Caco-2 (cell line): ENCODE results near the gene PIM1. TPM values are rescaled to one million over a fixed set of nuclear protein-coding genes. Genes with fewer than 3 reads are reported as not detected.

Experiments used
- BruUV-seq: library from RNA; stranded (reverse); fragments of 400-500 nt; replicated peaks from 2 replicates; lab custom pipeline; 2021; lab: Mats Ljungman, UMichigan
- CTCF ChIA-PET: fragments of 300-600 bp; sonication (Branson Sonifier 250); formaldehyde crosslinking; loops from one replicate; lab custom pipeline; 2022; ENCODE audit warnings: antibody characterized with exemption; lab: Charles Lee
- POLR2A ChIA-PET: fragments of 300-600 bp; sonication (Branson Sonifier 250); formaldehyde crosslinking; loops from one replicate; lab custom pipeline; 2022; ENCODE audit warnings: antibody characterized with exemption; lab: Charles Lee
- DNase-seq, 2 experiments: peaks; one replicate each; pipeline versions ENCODE4 v3.0.0 to v3.0.0-alpha.2; 2020 to 2022
- H3K27me3 ChIP-seq: replicated peaks from 2 replicates; pipeline ENCODE4 v1.6.0; 2011; ENCODE audit warnings: low read length; ENCODE audit not compliant: control insufficient read depth, insufficient read depth
- H3K36me3 ChIP-seq: 2 replicates; pipeline ENCODE4 v1.5.1; 2011; ENCODE audit warnings: low read length; ENCODE audit not compliant: control insufficient read depth, insufficient read depth
- H3K4me1 ChIP-seq: fragments of 250-450 bp; sonication (Bioruptor Pico); 2 replicates; pipeline ENCODE4 v1.5.1; 2020; ENCODE audit warnings: mild to moderate bottlenecking
- H3K4me3 ChIP-seq: 2 replicates; pipeline ENCODE4 v1.5.1; 2011; ENCODE audit warnings: low read depth, mild to moderate bottlenecking, control low read depth, low read length
- H3K9me3 ChIP-seq: fragments of 250-450 bp; sonication (Bioruptor Pico); 2 replicates; pipeline ENCODE4 v1.5.1; 2020; ENCODE audit warnings: mild to moderate bottlenecking, moderate library complexity
- H3K27ac Mint-ChIP-seq: one replicate; pipeline ENCODE4 v1.8.0; 2022; ENCODE audit warnings: mixed read lengths; ENCODE audit not compliant: unreplicated experiment
- H3K27me3 Mint-ChIP-seq: one replicate; pipeline ENCODE4 v1.8.0; 2022; ENCODE audit warnings: mixed read lengths; ENCODE audit not compliant: insufficient read depth, unreplicated experiment
- H3K36me3 Mint-ChIP-seq: one replicate; pipeline ENCODE4 v1.8.0; 2022; ENCODE audit warnings: mild to moderate bottlenecking, mixed read lengths; ENCODE audit not compliant: insufficient read depth, unreplicated experiment
- H3K4me1 Mint-ChIP-seq: one replicate; pipeline ENCODE4 v1.8.0; 2022; ENCODE audit warnings: low read depth, mixed read lengths; ENCODE audit not compliant: unreplicated experiment
- H3K4me3 Mint-ChIP-seq: one replicate; pipeline ENCODE4 v1.8.0; 2022; ENCODE audit warnings: mild to moderate bottlenecking, moderate library complexity, mixed read lengths; ENCODE audit not compliant: unreplicated experiment
- H3K9me3 Mint-ChIP-seq: one replicate; pipeline ENCODE4 v1.8.0; 2022; ENCODE audit warnings: mixed read lengths; ENCODE audit not compliant: unreplicated experiment
- CTCF ChIP-seq, 2 experiments: fragments of 200-600 bp in 1 of 2; IDR thresholded peaks; 1 replicate in 1 of 2; 2 replicates in 1 of 2; pipeline versions ENCODE4 v1.5.1 to v1.8.0; 2011 to 2022; ENCODE audit warnings: antibody characterized with exemption in 1 of 2, control low read depth in 1 of 2, inconsistent platforms in 1 of 2, low read depth in 1 of 2, low read length in 1 of 2, mild to moderate bottlenecking in 1 of 2, moderate library complexity in 1 of 2; ENCODE audit not compliant: insufficient read depth in 1 of 2, severe bottlenecking in 1 of 2, unreplicated experiment in 1 of 2
- intact Hi-C: fragments of 100-400 bp; cut with micrococcal nuclease; formaldehyde crosslinking; loops from one replicate; pipeline ENCODE4 v1.10.0; 2022; ENCODE audit not compliant: unreplicated experiment
- total RNA-seq: library from RNA; stranded (reverse); gene quantifications from 2 replicates; pipeline ENCODE4 v1.2.3, GENCODE V29; 2022

PIM1 gene
- total RNA-seq, 1 experiment from 2014 or later = 48.3 TPM

GRCh38 chr6:37173493-37174195 is 3.7 kb downstream of the PIM1 start:
- ChIA-PET CTCF (interaction anchor here (1.6 to 3.3 kb wide), 3 partner anchors 122 to 156 kb away, joined by 5 to 19 read pairs (median 6); no protein-coding TSS in a partner anchor), POLR2A (no interaction called here)
- H3K27me3 ChIP-seq = no peaks in the 10 kb centered on the region
- Mint-ChIP-seq H3K9me3 (no peaks in the 10 kb centered on the region), H3K4me1 (peaks cover 6% of the 10 kb centered on the region), H3K27ac (no peak overlapping the region), H3K27me3 (no peaks in the 10 kb centered on the region), H3K36me3 (peaks cover 70% of the 10 kb centered on the region), H3K4me3 (no peak overlapping the region)
- H3K4me3 ChIP-seq = no peak overlapping the region
- peaks cover 6% of the 10 kb centered on the region for H3K36me3 ChIP-seq
- intact Hi-C loops = no loop called here
- H3K9me3 ChIP-seq = no peaks in the 10 kb centered on the region
- H3K4me1 ChIP-seq = peaks cover 3% of the 10 kb centered on the region
- no peak for TF ChIP-seq CTCF (IDR thresholded peaks at IDR 0.05; ENCODE audit: insufficient read depth in 1 of 2, low read depth in 1 of 2, low read length in 1 of 2, severe bottlenecking in 1 of 2, unreplicated experiment in 1 of 2)
- DNase-seq = no peak
- BruUV-seq = no TSS peak

GRCh38 chr6:37174196-37174514 is 4.2 kb downstream of the PIM1 start:
- BruUV-seq = no TSS peak
- H3K36me3 Mint-ChIP-seq = peaks cover 67% of the 10 kb centered on the region
- CTCF ChIA-PET = no interaction called here
- no peak overlapping the region for H3K4me3 Mint-ChIP-seq
- no peaks in the 10 kb centered on the region for H3K9me3 ChIP-seq
- DNase-seq = no peak
- H3K4me3 ChIP-seq = no peak overlapping the region
- peaks cover 6% of the 10 kb centered on the region for H3K36me3 ChIP-seq
- no peak overlapping the region for H3K27ac Mint-ChIP-seq
- no peaks in the 10 kb centered on the region; the same call in 1 of the 2 replicates for H3K4me1 ChIP-seq
- TF ChIP-seq CTCF (IDR thresholded peaks at IDR 0.05; ENCODE audit: insufficient read depth in 1 of 2, low read depth in 1 of 2, low read length in 1 of 2, severe bottlenecking in 1 of 2, unreplicated experiment in 1 of 2) = no peak
- no peaks in the 10 kb centered on the region for H3K27me3 ChIP-seq
- POLR2A ChIA-PET = no interaction called here
- intact Hi-C loops = no loop called here
- peaks cover 6% of the 10 kb centered on the region for H3K4me1 Mint-ChIP-seq
- H3K9me3 Mint-ChIP-seq = no peaks in the 10 kb centered on the region
- H3K27me3 Mint-ChIP-seq = no peaks in the 10 kb centered on the region

GRCh38 chr6:37174515-37175331 is 4.8 kb downstream of the PIM1 start:
- TSS peak; percentile 4 for BruUV-seq
- Mint-ChIP-seq H3K4me3 (no peak overlapping the region), H3K27ac (no peak overlapping the region), H3K27me3 (no peaks in the 10 kb centered on the region), H3K9me3 (no peaks in the 10 kb centered on the region), H3K4me1 (peaks cover 6% of the 10 kb centered on the region), H3K36me3 (peaks cover 61% of the 10 kb centered on the region)
- CTCF ChIA-PET = interaction anchor here (2.0 kb wide), 1 partner anchor 156 kb away, joined by 10 read pairs; no protein-coding TSS in a partner anchor
- H3K4me3 ChIP-seq = no peak overlapping the region
- no peak for TF ChIP-seq CTCF (IDR thresholded peaks at IDR 0.05; ENCODE audit: insufficient read depth in 1 of 2, low read depth in 1 of 2, low read length in 1 of 2, severe bottlenecking in 1 of 2, unreplicated experiment in 1 of 2)
- intact Hi-C loops = no loop called here
- POLR2A ChIA-PET = no interaction called here
- H3K9me3 ChIP-seq = no peaks in the 10 kb centered on the region
- DNase-seq = no peak
- peaks cover 6% of the 10 kb centered on the region for H3K36me3 ChIP-seq
- H3K4me1 ChIP-seq = no peaks in the 10 kb centered on the region; the same call in 1 of the 2 replicates
- H3K27me3 ChIP-seq = no peaks in the 10 kb centered on the region
